ENCODE data around the gene ALK.

Gene ALK

DNA sequence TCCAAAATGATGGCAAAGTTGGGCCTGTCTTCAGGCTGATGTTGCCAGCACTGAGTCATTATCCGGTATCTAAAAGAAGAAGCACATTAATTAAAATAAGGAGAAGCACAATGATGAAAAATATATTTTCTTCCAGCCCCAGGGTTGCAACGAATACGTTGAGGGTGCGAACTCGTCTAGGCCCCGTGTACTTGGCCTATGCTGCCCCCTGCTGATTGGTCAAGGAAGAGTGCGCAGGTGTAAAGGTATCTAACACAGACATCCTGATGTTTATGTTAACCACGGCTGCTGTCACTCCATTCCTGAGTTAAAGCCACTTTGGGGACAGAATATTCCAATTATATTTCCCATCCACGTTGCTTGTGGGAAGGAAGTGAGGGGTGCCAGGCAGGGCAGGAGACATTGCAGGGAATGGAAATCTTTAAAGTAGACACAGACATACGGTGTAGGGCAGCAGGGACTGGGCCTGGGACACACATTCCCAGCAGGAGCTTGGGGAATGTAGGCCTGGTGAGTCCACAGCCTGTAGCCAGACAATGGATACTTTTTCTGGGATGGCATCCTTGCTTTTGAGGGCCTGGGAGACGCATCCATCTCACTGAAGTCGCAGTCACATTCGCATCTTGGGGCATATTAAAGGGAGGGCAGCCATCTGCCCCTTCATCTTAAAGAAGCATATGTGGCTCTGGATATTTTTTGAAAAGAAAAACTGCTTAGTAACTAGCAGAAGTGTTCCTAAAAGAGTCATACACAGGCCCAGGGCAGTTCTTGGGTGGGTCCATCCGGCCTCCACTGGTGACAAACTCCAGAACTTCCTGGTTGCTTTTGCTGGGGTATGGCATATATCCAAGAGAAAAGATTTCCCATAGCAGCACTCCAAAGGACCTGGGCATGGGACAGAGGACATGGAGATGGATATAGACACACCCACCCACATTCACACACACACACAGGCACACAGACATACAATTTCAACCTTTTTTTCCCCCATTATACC, 724.3 kb downstream of the ALK start:
- DNase-seq (ENCODE audit: low spot score) = peak; percentile 74
- TF ChIP-seq, protein P1, sequence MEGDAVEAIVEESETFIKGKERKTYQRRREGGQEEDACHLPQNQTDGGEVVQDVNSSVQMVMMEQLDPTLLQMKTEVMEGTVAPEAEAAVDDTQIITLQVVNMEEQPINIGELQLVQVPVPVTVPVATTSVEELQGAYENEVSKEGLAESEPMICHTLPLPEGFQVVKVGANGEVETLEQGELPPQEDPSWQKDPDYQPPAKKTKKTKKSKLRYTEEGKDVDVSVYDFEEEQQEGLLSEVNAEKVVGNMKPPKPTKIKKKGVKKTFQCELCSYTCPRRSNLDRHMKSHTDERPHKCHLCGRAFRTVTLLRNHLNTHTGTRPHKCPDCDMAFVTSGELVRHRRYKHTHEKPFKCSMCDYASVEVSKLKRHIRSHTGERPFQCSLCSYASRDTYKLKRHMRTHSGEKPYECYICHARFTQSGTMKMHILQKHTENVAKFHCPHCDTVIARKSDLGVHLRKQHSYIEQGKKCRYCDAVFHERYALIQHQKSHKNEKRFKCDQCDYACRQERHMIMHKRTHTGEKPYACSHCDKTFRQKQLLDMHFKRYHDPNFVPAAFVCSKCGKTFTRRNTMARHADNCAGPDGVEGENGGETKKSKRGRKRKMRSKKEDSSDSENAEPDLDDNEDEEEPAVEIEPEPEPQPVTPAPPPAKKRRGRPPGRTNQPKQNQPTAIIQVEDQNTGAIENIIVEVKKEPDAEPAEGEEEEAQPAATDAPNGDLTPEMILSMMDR (IDR thresholded peaks at IDR 0.05; ENCODE audit: extremely low read depth, missing control alignments) = peak; percentile 66

DNA sequence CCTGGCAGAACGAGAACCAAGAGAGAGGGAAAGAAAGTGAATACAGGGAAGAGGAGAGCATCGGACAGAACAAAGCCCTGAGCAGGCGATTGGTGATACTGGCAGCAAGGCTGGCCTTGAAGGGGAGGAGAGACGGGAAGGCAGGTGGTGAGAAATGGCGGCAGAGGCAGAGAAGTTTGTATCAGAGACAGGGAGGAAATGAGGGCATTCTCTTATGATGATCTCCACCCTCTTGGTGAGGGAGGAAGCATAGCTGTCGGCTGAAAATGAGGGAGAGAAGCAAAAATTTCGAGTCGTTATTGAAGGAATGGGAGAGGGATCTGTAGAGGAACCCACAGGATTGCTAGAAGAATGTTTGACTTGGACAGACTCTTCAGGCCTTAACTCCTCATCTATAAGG, 725.6 kb downstream of the ALK start:
- TF ChIP-seq, protein P1 (IDR thresholded peaks at IDR 0.05; ENCODE audit: extremely low read depth, missing control alignments) = no peak
- no peak for DNase-seq (ENCODE audit: low spot score)

DNA sequence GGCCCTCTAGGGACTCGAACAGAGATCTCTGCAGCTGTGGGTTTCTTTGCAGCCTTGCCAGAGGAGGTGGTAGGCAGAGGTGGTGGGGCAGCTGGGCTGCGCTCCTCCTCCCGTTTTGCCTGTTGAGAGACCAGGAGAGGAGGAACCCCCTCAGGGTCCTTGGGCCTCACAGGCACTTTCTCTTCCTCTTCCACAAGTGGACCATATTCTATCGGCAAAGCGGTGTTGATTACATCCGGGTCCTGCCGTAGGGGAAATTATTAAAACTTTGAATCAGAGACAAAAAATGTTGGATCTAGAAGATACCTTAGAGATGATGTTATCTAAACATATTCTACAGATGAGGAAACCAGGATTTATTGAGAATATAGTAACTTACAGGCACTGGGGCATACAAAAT, 727.7 kb downstream of the ALK start:
- no peak for DNase-seq (ENCODE audit: low spot score)
- TF ChIP-seq, protein P1 (IDR thresholded peaks at IDR 0.05; ENCODE audit: extremely low read depth, missing control alignments) = no peak

DNA sequence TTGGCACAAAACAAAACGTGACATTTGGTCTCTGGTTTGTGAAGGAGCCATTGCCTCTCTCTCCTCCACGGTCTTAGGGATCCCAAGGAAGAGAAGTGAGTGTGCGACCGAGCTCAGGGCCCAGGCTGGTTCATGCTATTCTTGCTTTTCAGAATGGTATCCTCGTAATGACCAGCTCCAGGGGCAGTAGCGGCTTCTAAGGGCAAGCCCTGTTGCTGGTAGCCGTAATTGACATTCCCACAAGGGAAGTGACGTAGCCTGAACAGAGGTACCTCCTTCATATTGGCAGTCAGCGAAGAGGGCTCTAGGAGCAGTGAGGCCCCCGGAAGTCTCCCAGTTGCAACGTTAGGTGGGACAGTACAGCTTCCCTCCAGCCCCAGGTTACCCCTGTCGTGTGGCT, 728.3 kb downstream of the ALK start:
- DNase-seq (ENCODE audit: low spot score) = no peak
- TF ChIP-seq, protein P1 (IDR thresholded peaks at IDR 0.05; ENCODE audit: extremely low read depth, missing control alignments) = no peak

DNA sequence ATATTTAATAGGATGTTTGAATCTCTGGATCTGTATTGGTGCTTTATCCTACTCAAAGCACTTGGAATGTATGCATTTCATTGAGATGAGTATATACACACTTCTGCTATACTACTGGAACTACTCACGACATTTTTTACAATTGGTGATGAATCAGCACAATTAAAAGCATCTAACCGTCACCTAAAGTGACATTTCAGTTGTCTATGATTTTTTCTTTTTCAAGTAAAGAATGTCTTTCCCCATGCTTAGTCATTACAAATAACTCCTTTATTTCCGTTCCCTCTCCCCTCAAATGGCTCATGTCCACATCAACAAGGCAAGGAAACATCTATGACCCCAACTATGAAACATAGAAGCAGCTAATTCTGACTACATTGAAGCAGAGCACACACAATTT, 728.9 kb downstream of the ALK start:
- no peak for DNase-seq (ENCODE audit: low spot score)
- TF ChIP-seq, protein P1 (IDR thresholded peaks at IDR 0.05; ENCODE audit: extremely low read depth, missing control alignments) = no peak

DNA sequence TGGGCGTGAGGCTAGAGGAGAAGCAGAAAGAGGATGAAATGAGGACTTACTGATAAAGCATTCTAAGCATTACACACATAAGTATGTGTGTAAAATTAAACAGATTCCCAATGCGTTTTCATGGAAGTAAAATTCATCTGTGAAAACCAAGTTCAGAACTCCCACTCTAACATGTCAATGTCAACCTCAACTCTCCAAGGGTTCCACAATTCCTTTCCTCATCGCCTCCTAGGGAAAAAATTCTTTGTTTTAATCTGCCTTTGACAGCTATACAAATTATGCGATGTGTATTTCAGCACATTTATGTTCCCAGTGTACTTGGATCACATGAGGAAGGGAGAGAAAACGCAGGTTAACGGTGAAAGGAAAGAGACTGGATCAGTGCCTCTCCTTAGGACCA, 729.6 kb downstream of the ALK start:
- no peak for DNase-seq (ENCODE audit: low spot score)
- TF ChIP-seq, protein P1 (IDR thresholded peaks at IDR 0.05; ENCODE audit: extremely low read depth, missing control alignments) = no peak

DNA sequence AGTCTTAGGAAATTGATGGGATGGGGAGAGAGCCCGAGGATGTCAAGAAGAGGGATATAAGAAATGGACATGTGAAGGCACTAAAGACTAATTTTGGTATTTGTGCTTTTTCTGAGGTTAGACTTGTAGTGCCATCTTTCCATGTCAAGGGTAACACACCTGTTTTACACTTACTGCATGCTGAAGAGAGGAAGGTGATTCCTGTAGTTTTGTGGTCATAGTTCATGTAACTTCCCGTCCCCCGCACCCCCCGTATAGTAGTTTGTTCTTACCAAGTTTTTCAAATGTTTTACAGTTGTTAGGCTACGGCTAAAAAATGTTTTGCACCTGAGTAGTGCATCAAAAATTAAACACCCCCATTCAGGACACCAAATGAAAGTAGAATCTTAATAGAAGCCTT, 732.3 kb downstream of the ALK start:
- DNase-seq (ENCODE audit: low spot score) = no peak
- TF ChIP-seq, protein P1 (IDR thresholded peaks at IDR 0.05; ENCODE audit: extremely low read depth, missing control alignments) = no peak

Data from GM20000 (cell line).